ENCODE measurements around the gene TBXA2R. TPM values are rescaled to one million over a fixed set of nuclear protein-coding genes. Genes with fewer than 3 reads are reported as not detected.
A peak's percentile ranks its signal among the peaks of the same experiment; 100 is the strongest.

The TBXA2R gene
- total RNA-seq, 4 donors from 2014 or later, result 0.32 to 0.85 (median 0.41) TPM

- peaks cover 8% of the 10 kb centered on the region for H3K27me3 ChIP-seq
- no peak for DNase-seq (ENCODE audit: low spot score in 2 of 2)
- H3K9me3 ChIP-seq, result no peaks in the 10 kb centered on the region
- H3K36me3 ChIP-seq, result peaks cover under 1% of the 10 kb centered on the region
- TF ChIP-seq POLR2A (IDR thresholded peaks at IDR 0.05) (no peak), EP300 (IDR thresholded peaks at IDR 0.05) (no peak), POLR2AphosphoS5 (IDR thresholded peaks at IDR 0.05) (no peak), CTCF (IDR thresholded peaks at IDR 0.05) (no peak)
- H3K4me3 ChIP-seq, result no peak overlapping the region
- H3K27ac ChIP-seq, result no peak overlapping the region
- 49% methylated on average over 11 of the region's 11 CpGs for WGBS
- peaks cover 27% of the 10 kb centered on the region for H3K4me1 ChIP-seq
Measured at GRCh38 chr19:3580156-3580934, 26.3 kb downstream of the TBXA2R start.

GRCh38 chr19:3578390-3578789 is 28.3 kb downstream of the TBXA2R start:
- H3K4me1 ChIP-seq, result peaks cover 35% of the 10 kb centered on the region
- TF ChIP-seq POLR2AphosphoS5 (IDR thresholded peaks at IDR 0.05) (no peak), POLR2A (IDR thresholded peaks at IDR 0.05) (no peak), CTCF (IDR thresholded peaks at IDR 0.05) (no peak)
- no peak overlapping the region for H3K27ac ChIP-seq
- 80% methylated on average over 1 of the region's 17 CpGs for WGBS
- H3K9me3 ChIP-seq, result no peaks in the 10 kb centered on the region
- peaks cover 4% of the 10 kb centered on the region for H3K36me3 ChIP-seq
- DNase-seq (ENCODE audit: low spot score in 2 of 2), result no peak
- no peak overlapping the region for H3K4me3 ChIP-seq
- peaks cover under 1% of the 10 kb centered on the region for H3K27me3 ChIP-seq

GRCh38 chr19:3577723-3578344 is 28.8 kb downstream of the TBXA2R start:
- Histone ChIP-seq H3K27ac (no peak overlapping the region), H3K4me3 (peak overlapping the region; percentile 40), H3K36me3 (peaks cover 4% of the 10 kb centered on the region), H3K27me3 (no peaks in the 10 kb centered on the region), H3K9me3 (no peaks in the 10 kb centered on the region), H3K4me1 (peaks cover 37% of the 10 kb centered on the region)
- TF ChIP-seq POLR2A (IDR thresholded peaks at IDR 0.05), result no peak
- TF ChIP-seq EP300 (IDR thresholded peaks at IDR 0.05), result no peak
- TF ChIP-seq POLR2AphosphoS5 (IDR thresholded peaks at IDR 0.05), result no peak
- no peak for TF ChIP-seq CTCF (IDR thresholded peaks at IDR 0.05)
- 65% methylated on average over 40 of the region's 60 CpGs for WGBS
- DNase-seq (ENCODE audit: low spot score in 2 of 2), result peak in 1 of 2 donors; percentile 71

GRCh38 chr19:3576696-3577443 is 29.8 kb downstream of the TBXA2R start:
- WGBS, result 47% methylated on average over 60 of the region's 78 CpGs
- peak overlapping the region; percentile 40 for H3K4me3 ChIP-seq
- peak in 1 of 2 donors; percentile 71 for DNase-seq (ENCODE audit: low spot score in 2 of 2)
- no peaks in the 10 kb centered on the region for H3K9me3 ChIP-seq
- peaks cover 43% of the 10 kb centered on the region for H3K4me1 ChIP-seq
- H3K27ac ChIP-seq, result no peak overlapping the region
- peaks cover 4% of the 10 kb centered on the region for H3K36me3 ChIP-seq
- TF ChIP-seq CTCF (IDR thresholded peaks at IDR 0.05), result no peak
- no peaks in the 10 kb centered on the region for H3K27me3 ChIP-seq

All from suprapubic skin (tissue), 4 donors.